Measurements from ENCODE around the gene DUSP2. TPM values are rescaled to one million over a fixed set of nuclear protein-coding genes. Genes with fewer than 3 reads are reported as not detected.

DUSP2 gene
- total RNA-seq, 4 donors from 2014 or later: 26.0 to 124 (median 74.1) TPM

DNA sequence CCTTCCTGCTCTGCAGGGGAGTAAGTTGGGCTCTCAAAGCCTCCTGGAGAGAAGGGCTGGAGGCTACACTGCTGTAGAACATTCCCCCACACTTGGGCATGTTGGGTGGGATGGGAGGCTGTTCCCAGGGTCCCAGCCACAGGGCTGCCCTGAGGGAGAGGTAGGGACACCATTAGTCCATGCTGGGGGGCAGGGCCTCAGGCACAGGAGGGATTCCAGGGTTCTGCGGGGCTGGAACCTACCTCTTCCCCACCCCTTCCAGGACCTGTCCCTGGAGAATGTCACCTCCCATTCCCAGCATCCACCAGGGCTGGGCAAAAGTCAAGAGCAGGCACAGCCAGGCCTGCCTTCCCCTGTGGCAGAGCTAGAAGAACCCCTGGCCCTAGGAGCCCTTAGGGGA, 21.9 kb downstream of the DUSP2 start:
- Histone ChIP-seq H3K4me3 (no peak overlapping the region), H3K36me3 (no peaks in the 10 kb centered on the region), H3K9me3 (no peaks in the 10 kb centered on the region), H3K27me3 (peaks cover 29% of the 10 kb centered on the region), H3K27ac (no peak overlapping the region), H3K4me1 (no peaks in the 10 kb centered on the region)
- DNase-seq (ENCODE audit: low spot score in 2 of 2): no peak
- TF ChIP-seq POLR2AphosphoS5 (IDR thresholded peaks at IDR 0.05) (no peak), EP300 (IDR thresholded peaks at IDR 0.05) (no peak), POLR2A (IDR thresholded peaks at IDR 0.05) (no peak)
- TF ChIP-seq, protein P1, sequence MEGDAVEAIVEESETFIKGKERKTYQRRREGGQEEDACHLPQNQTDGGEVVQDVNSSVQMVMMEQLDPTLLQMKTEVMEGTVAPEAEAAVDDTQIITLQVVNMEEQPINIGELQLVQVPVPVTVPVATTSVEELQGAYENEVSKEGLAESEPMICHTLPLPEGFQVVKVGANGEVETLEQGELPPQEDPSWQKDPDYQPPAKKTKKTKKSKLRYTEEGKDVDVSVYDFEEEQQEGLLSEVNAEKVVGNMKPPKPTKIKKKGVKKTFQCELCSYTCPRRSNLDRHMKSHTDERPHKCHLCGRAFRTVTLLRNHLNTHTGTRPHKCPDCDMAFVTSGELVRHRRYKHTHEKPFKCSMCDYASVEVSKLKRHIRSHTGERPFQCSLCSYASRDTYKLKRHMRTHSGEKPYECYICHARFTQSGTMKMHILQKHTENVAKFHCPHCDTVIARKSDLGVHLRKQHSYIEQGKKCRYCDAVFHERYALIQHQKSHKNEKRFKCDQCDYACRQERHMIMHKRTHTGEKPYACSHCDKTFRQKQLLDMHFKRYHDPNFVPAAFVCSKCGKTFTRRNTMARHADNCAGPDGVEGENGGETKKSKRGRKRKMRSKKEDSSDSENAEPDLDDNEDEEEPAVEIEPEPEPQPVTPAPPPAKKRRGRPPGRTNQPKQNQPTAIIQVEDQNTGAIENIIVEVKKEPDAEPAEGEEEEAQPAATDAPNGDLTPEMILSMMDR (IDR thresholded peaks at IDR 0.05): no peak
- 63% methylated on average over 1 of the region's 1 CpG for WGBS

DNA sequence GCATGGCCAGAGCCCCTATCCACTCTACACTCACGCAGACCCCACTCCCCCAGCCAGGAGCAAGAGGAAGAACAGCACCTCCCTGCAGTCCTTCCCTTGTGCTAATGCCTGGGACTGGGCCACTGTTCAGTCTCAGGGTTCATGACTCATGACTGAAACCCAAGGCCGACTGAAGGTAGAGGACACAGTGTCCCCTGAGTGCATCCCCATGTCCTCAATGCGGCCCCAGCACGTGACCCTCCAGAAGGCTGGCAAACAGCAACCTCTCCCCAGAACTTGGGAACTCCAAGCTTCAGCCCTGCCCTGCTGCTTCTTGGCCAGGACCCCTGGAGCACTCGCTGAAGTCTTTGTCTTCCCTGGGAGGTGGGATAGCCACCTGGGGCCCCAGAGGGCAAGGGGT, 22.8 kb downstream of the DUSP2 start:
- Histone ChIP-seq H3K36me3 (no peaks in the 10 kb centered on the region), H3K9me3 (no peaks in the 10 kb centered on the region), H3K4me1 (peaks cover 8% of the 10 kb centered on the region), H3K27ac (no peak overlapping the region), H3K4me3 (no peak overlapping the region), H3K27me3 (peaks cover 38% of the 10 kb centered on the region)
- WGBS: 88% methylated on average over 4 of the region's 5 CpGs
- TF ChIP-seq, protein P1 (IDR thresholded peaks at IDR 0.05): no peak
- TF ChIP-seq EP300 (IDR thresholded peaks at IDR 0.05) (no peak), POLR2A (IDR thresholded peaks at IDR 0.05) (no peak), POLR2AphosphoS5 (IDR thresholded peaks at IDR 0.05) (no peak)
- DNase-seq (ENCODE audit: low spot score in 2 of 2): no peak

DNA sequence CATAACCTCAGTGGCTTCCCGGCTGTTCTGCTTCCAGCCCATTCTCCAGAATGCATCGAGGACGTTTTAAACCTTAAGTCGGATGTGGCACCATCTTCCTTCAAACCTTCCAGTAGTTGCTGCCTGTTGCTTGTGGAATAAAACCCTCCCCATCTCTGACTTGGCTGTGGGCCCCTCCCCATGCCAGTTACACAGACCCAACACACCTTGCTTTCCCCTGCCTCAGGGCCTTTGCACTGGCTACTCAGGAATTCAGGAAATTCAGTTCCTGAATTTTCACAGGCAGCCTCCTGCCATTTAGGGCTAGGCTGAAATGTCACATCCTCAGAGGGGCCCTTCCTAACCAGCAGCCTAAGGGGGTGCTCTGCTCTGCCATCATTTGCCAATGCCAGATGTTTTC, 23.8 kb downstream of the DUSP2 start:
- WGBS: 94% methylated on average over 4 of the region's 4 CpGs
- no peak for DNase-seq (ENCODE audit: low spot score in 2 of 2)
- Histone ChIP-seq H3K9me3 (no peaks in the 10 kb centered on the region), H3K4me1 (peaks cover 18% of the 10 kb centered on the region), H3K27me3 (peaks cover 48% of the 10 kb centered on the region), H3K36me3 (no peaks in the 10 kb centered on the region), H3K27ac (no peak overlapping the region), H3K4me3 (no peak overlapping the region)
- TF ChIP-seq, protein P1 (IDR thresholded peaks at IDR 0.05): no peak
- no peak for TF ChIP-seq EP300 (IDR thresholded peaks at IDR 0.05)
- TF ChIP-seq POLR2AphosphoS5 (IDR thresholded peaks at IDR 0.05): no peak
- no peak for TF ChIP-seq POLR2A (IDR thresholded peaks at IDR 0.05)

DNA sequence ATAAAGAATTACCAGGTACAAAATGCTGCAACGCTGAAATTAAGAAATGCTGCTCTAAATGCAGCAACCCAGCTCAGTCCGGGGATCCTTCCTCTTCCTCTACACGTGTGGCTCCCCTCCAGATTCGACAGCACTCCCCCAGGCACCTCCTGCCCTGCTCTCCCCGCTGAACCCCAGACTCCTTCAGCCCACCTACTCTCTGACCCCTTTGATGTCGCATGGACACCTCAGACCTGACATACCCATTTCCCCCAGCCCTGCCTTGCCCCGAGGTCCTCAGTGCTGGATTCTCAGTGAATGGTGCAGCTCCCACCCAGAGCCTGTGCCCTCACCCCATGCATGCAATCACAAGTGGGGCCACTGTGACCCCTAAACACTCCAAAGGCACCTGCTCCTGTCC, 24.2 kb downstream of the DUSP2 start:
- no peak overlapping the region for H3K4me3 ChIP-seq
- WGBS: 65% methylated on average over 7 of the region's 7 CpGs
- H3K36me3 ChIP-seq: no peaks in the 10 kb centered on the region
- no peak overlapping the region for H3K27ac ChIP-seq
- no peak for DNase-seq (ENCODE audit: low spot score in 2 of 2)
- H3K9me3 ChIP-seq: no peaks in the 10 kb centered on the region
- peaks cover 52% of the 10 kb centered on the region for H3K27me3 ChIP-seq
- TF ChIP-seq, protein P1 (IDR thresholded peaks at IDR 0.05): no peak
- no peak for TF ChIP-seq POLR2A (IDR thresholded peaks at IDR 0.05)
- no peak for TF ChIP-seq EP300 (IDR thresholded peaks at IDR 0.05)
- no peak for TF ChIP-seq POLR2AphosphoS5 (IDR thresholded peaks at IDR 0.05)
- H3K4me1 ChIP-seq: peaks cover 22% of the 10 kb centered on the region

DNA sequence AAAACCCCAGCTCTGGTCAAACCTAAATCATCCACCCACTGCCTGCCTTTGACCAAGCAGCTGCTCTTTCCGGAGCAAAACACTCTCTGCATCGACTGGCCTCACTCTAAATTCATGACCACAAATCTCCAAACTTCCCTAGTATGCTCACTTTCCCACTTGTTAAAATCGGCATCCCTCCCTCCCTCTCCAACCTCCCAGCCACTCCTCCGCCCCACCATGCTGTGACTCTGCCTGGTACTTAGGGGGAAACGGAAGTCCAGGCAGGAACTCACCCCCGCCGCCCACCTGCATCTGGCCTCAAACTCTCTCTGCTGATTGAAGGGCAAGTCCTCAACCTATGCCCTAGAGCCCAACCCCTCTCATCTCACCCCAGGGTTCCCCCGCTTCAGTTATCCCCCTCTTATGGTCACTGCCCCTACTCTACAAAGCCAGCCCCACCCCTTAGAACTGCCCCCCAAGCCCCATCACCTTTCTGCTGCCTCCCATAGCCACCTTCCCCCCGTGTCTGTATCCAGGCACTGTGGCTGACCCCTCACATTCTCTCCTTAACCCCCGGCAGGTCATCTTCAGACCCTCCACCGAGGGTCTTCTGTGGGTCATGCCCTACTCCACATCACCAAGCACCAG, 25.0 kb downstream of the DUSP2 start:
- Histone ChIP-seq H3K4me3 (no peak overlapping the region), H3K4me1 (peaks cover 24% of the 10 kb centered on the region), H3K9me3 (no peaks in the 10 kb centered on the region), H3K27me3 (peaks cover 59% of the 10 kb centered on the region), H3K36me3 (no peaks in the 10 kb centered on the region), H3K27ac (no peak overlapping the region)
- DNase-seq (ENCODE audit: low spot score in 2 of 2): no peak
- TF ChIP-seq, protein P1 (IDR thresholded peaks at IDR 0.05): no peak
- TF ChIP-seq POLR2AphosphoS5 (IDR thresholded peaks at IDR 0.05) (no peak), POLR2A (IDR thresholded peaks at IDR 0.05) (no peak), EP300 (IDR thresholded peaks at IDR 0.05) (no peak)
- WGBS: 57% methylated on average over 11 of the region's 11 CpGs
